Astrocyte of the spinal cord (primary cell): ENCODE measurements around the gene FBF1.
A peak's percentile ranks its signal among the peaks of the same experiment; 100 is the strongest.

ENCODE experiments used
- DNase-seq: peaks from one replicate; pipeline ENCODE4 v3.0.0; 2011; ENCODE audit warnings: low read depth, low spot score
- H3K4me3 ChIP-seq: 2 replicates; pipeline ENCODE4 v1.5.1; 2011; ENCODE audit warnings: low read depth, mild to moderate bottlenecking, low read length, moderate library complexity
- CTCF ChIP-seq: IDR thresholded peaks from 2 replicates; pipeline ENCODE4 v1.5.1; 2012; ENCODE audit warnings: low read depth, mild to moderate bottlenecking, low read length, inconsistent platforms
- in situ Hi-C: cut with HindIII; loops from 2 replicates; pipeline ENCODE4 v1.10.0; 2017; ENCODE audit warnings: low sequenced_read_pairs

Gene FBF1

GRCh38 chr17:75909812-75910274 lies 31.0 kb downstream of the FBF1 start:
- no peak overlapping the region for H3K4me3 ChIP-seq
- peak; percentile 6 for DNase-seq
- no peak for TF ChIP-seq CTCF
- in situ Hi-C loops, result no loop called here

DNA sequence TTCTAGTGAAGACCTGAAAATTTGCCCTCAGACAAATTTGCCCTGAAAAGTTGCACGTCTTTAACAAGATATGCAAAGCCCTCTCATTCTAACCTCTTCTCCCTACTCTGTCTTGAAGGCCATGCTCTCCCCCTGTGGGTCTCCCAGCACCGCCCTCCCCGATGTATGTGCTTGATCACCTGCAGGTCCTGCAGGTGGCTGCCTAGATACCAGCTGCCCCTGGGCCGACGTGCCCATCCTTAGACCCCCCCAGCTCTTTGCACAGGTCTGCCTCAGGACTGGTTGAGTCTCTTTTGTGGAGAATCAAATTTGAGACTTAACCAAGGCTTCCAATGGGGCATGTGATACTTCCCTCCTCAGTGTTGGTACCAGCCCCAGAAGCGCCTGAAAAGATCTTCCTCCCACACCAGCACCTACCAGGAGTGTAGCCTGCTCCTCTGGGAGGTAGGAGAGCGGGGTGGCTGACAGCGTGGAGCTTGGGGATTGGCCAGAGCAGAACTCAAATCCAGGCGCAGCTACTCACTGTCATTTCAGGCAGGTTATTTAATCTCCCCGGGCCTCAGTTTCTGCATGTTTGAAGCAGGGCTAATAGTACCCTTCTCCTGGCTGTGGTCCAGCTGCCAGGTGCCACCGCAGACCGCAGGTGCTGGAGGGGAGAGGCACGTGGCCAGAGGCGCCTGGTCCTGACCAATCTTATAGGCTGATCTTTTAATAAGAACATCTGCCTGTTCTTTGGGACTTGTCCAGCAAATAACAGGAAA lies 31.6 kb downstream of the FBF1 start:
- no peak for DNase-seq
- H3K4me3 ChIP-seq, result no peak overlapping the region
- in situ Hi-C loops, result no loop called here
- TF ChIP-seq CTCF, result no peak

DNA sequence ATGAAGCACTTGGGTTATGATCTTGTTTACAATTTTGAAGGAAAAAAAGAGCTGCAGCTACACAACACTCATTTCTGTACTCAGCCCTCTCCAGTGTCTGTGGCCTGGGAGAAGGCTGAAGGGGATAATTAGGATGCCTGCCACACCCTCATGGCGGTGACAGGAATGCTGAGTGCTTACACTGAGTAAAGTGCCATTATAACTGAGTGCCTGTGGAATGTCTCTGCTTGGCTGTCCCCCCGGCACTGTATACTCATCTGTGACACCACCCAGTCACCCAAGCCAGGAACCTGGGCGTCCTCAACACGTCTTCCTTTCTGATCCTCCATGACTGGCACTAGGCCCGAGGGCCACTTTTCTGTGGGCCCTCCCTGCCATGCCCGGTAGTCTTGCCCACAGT lies 32.6 kb downstream of the FBF1 start:
- no peak for DNase-seq
- TF ChIP-seq CTCF, result no peak
- in situ Hi-C loops, result no loop called here
- H3K4me3 ChIP-seq, result no peak overlapping the region

- no peak overlapping the region for H3K4me3 ChIP-seq
- in situ Hi-C loops, result no loop called here
- no peak for DNase-seq
- no peak for TF ChIP-seq CTCF
Measured at GRCh38 chr17:75906143-75906884, 34.5 kb downstream of the FBF1 start.

- peak; percentile 85 for TF ChIP-seq CTCF
- in situ Hi-C loops, result no loop called here
- peak; percentile 96 for DNase-seq
- H3K4me3 ChIP-seq, result peak within 1 kb of the TSS; percentile 82
Measured at GRCh38 chr17:75904749-75905521, 35.9 kb downstream of the FBF1 start, which contains the start of gene MRPL38. TSS of gene MRPL38 (minus strand) at chr17:75904884. CDS start at chr17:75904875, 9 bp downstream.

GRCh38 chr17:75902406-75902805 lies 38.4 kb downstream of the FBF1 start:
- no peak for DNase-seq
- TF ChIP-seq CTCF, result no peak
- in situ Hi-C loops, result no loop called here
- no peak overlapping the region for H3K4me3 ChIP-seq
